Astrocyte of the hippocampus (primary cell): ENCODE data around the gene WWTR1.
A peak's percentile ranks its signal among the peaks of the same experiment; 100 is the strongest.

Experiments used
- DNase-seq: peaks from one replicate; pipeline ENCODE4 v3.0.0; 2011; ENCODE audit warnings: low read depth, low spot score

The WWTR1 gene

DNA sequence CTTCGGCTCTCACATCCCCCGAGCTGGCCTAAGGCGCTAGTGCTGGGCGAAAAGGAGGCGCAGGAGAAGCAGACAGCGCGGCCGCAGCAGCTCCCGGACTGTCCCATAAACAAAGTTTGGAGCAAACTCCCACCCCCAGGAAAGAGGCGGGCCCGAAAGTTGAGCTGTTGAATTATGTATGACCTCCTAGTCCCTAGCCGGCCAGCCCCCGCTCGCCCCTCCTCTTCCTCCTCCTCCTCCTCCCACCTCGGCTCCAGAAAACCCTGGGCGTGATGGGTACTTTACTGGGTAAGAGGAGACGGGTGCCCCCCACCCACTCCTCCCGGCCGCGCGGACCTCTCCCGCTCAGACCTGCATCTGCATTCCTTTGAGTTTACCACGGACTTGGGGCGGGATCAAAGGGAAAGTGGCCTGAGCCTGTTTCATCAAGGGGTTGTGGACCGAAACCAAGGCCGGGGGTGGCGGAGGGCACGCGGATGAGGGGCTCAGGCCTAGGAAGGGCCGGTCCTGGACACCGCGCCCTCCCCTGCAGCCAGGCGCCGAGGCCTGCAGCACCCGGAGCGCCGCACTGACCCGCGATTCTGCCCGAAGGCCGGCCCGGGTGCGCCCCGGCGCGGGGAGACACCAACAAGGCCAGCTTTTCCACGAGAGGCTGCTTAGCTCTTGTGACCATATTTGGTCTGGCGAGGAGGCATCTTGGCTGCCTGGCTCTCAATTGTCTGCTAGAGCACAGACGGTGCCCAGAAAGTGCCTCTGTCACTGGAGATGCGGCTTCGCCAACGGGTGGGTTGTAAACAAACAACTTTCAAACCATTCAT, at the start of gene WWTR1:
Gene WWTR1 (minus strand): TSS at position 100 of the 818 bp plus-strand sequence. CDS start 719 bp downstream, outside the sequence.
- DNase-seq, result peak; percentile 98

DNA sequence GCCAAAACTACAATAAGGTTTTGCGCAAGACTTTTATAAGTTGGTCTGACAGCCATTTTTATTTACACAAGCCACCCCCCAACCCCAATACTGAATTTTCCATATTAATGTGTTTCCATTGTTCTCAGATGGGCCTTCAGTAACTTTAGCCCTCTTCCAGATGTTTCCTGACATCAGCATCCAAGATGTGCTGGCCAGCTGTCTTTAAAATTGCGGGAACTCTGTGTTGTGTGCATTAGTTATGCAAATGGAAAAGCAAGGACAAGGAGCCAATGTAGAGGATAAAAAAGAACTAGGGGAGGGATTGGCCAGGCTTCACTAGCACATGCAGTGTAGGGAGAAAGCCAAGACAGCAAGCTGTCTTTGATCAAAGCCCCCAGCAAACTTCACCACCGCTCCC, 49.1 kb upstream of the WWTR1 start:
- no peak for DNase-seq

- no peak for DNase-seq
These were observed 47.6 kb upstream of the WWTR1 start for GRCh38 chr3:149705416-149705815.

DNA sequence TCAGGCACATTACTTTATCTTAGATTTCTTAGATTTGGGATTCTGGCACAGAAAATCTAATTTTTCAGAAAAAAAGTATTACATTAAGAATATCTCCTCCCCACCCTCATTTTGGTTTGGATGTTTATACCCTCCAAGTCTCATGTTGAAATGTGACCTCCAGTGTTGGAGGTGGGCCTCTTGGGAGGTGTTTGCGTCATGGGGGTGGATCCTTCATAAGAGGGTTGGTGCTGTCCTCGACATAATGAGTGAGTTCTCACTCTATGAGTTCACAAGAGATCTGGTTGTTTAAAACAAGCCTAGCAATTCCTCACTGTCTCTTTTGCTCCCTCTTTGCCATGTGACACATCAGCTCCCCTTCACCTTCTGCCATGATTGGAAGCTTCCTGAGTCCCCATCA, 45.6 kb upstream of the WWTR1 start:
- no peak for DNase-seq

DNA sequence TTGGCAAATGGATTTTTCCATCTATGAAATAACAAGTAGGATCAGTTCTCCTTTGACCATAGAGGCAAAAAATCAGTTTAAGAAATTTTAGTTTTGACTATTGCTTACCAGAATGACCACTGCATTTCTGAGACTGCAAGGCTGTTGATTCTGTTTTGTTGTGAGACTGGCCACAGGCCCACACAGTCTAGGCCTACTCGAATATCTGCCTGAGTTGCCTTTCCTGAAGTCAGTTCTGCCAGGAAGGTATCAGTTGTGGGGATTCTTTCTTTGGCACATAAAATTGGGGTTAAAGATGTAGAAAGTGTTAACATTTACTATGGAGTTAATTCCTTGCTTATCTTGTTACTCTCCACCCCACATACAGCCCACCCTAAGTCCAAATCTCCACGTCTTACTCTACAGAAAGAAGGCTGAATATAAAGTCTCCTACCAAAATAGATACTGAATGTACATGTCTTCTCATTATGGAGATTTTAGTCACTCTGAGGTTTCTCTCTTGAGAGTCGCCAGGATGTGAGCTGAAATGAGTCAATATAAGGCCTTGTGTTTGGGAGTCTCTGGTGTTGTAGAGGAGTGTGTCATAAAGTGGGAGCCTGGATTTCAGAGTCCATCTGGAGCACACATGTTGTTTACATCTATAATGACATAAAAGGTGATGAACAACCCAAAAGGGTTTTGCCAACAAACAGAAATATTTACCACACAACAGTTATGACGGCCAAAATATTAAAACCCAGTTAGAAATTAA, 45.0 kb upstream of the WWTR1 start:
- peak; percentile 58 for DNase-seq

DNA sequence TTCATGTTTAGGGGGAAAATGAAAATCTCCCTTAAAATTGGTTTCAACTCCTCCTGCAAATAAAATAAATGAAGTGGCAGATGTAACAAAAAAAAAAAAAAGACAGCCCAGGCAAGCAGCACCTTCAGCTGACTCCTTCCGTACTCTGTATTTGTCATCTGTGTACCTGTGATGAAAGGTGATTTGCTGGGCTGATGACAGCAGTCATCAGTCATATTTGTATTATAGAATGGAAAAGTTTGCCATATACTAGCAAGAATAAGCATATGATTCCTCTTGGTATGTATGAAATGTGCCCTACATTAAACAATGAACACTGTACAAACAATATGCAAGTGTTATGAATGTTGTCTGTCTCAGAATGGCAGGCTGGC, 44.1 kb upstream of the WWTR1 start:
- DNase-seq, result no peak

DNA sequence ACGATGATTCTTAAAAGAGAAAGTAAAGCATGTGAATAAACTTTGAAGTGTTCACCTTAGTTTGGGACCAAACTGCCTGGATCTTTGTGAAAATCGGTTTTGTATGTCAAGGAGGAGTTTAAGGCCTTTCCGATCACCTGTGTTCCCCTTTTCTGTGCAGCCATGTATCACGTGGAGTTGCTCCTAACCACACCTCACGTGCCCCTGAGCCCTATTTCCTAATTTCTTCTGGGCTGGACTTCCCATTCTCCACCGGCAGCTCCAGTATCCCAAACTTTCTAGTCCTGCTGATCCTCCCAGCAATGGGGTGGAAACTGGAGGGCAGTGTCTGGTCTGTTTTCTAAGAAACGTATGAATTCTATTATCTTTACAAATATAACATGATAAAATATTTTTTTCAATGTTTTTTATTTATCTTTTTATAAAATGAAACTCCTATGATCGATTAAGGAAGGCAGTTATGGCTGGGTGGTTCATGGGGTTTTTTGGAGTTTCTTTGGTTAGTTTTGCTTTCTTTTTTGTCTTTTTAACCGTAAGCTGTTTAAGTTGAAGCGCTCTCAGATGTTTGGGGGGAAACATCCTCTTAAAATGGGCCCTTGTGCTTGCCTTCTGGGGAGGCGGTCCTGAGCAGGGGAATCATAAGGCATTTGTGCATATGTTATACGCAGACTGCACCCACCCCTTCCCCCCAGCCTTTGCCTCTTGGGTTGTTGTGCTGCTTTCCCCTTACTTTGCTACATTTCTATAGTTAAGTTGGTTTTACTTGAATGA, 43.6 kb upstream of the WWTR1 start:
- no peak for DNase-seq

DNA sequence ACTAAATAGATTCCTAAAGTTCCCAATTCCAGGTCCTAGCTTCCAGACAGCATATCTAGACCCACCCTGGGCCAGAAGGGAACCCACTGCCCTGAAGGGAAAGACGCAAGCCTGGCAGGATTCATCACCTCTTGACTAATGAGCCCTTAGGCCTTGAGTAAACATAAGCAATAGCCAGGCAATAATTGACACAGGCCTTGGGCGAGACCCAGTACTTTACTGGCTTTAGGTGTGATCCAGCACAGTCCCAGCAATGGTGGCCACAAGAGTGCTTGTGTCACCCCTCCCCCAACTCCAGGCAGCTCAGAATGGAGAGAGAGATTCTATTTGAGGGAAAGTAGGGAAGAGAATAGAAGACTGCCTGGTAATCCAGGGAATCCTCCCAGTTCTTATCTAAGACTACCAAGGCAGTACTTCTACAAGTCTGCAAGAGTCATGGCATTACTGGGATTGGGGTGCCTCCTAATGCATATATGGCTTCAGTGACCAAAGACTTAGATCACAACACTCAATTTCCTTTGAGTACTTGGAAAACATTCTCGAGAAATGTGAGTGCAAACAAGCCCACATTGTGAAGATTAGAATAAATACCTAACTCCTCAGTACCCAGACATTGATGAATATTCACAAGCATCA, 30.4 kb upstream of the WWTR1 start:
- no peak for DNase-seq

DNA sequence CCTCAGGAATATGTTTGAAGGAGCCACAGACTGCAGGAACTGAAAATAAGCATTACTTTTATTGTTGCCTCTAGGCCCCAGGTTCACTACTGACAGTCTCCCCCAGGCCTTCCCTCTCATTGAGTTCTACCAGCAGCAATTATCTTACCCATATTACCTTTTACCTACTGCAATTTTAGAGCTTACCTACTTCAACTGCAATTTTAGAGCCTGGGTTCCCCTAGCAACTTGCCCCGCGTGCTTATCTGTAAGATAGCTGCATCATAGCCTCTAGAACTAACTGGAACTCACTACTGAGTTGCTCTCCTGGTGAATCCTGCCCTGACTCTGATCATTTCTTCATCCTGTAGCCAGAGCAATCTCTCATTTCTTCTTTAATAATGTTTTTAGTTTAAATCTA, 29.2 kb upstream of the WWTR1 start:
- no peak for DNase-seq

- DNase-seq, result peak; percentile 51
These were observed 20.6 kb upstream of the WWTR1 start for GRCh38 chr3:149678351-149678950.

DNA sequence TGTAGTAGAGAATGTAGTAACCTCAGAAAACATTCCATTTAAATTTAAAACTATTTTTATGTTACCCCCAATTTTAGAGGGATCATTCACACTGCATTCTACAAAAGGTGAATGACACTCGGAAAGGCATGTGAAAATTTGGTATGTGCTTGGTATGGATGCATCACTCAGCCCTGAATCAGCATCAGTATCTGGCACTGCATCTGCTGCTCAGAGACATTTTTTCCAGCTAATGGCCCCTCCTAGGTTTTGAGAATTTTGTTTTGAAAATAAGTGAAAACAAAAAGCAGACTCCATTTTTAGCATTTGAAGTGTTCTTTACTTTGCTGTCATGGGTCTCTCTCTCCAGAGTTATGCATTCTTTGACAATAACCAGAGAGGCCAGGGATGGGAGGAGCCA, 15.6 kb upstream of the WWTR1 start:
- peak; percentile 59 for DNase-seq

GRCh38 chr3:149670742-149671492, 13.1 kb upstream of the WWTR1 start:
- DNase-seq, result peak; percentile 45

- no peak for DNase-seq
These were observed 9.8 kb upstream of the WWTR1 start for GRCh38 chr3:149667576-149667975.

GRCh38 chr3:149663966-149664365, 6.1 kb upstream of the WWTR1 start:
- DNase-seq, result no peak

GRCh38 chr3:149662240-149662887, 4.5 kb upstream of the WWTR1 start:
- DNase-seq, result no peak

DNA sequence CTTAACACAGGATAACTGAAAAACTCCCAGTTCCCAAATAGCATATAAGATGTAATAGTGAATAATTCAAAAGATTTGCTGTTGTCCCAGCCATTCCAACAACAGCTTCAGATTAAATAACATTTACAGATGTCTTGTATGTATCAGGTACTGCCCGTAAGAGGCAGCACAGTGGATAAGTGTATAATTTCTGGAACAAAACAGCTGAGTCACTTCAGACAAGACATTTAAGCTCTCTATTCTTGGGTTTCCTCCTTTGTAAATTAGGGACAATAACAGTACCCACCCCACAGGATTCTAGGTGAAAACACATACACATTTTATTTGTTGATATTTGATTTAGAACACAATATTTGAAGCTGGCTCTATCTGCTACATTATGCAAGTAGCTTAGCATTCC, 2.6 kb upstream of the WWTR1 start:
- no peak for DNase-seq

DNA sequence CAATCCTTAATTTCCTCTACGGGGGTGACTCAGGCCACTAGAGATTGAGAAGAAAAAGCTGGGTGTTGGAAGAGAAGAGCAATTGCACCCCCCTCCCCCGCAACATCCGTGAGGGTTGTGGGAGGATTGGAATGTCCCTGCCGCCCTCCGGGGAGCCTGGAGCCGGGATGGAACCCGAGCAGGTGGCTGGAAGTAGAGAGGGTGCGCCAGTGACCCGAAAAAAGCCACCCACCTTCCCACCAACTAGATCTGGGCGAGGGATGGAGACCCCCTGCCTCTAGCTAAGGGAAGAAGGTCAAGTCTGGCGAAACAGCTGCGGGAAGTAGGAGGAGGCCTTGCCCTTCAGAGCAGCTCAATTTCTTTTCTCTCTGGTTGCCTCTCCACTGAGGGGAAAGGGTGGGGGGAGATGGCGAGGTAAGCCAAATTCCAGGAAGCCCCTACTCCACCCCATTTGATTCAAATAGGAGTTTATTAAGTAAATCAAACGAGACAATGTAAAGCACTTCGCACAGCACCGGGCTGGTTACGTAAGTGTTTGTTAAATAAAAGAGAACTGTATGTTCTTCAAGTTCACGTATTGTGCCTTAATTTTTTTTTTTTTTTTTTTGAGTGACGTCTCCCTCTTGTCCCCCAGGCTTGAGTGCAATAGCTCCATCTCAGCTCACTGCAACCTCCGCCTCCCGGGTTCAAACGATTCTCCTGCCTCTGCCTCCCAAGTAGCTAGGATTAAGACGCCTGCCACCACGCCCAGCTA, 1.1 kb upstream of the WWTR1 start:
- peak; percentile 90 for DNase-seq

GRCh38 chr3:149657321-149657925, 402 bp downstream of the WWTR1 start:
- peak; percentile 74 for DNase-seq
